ENCODE data around the gene S1PR4.
"Not testable (repeated sequence)": the region's sequence is repeated elsewhere in the genome, so short reads cannot be mapped to it uniquely, and the experiment has no call there.

Gene S1PR4

GRCh38 chr19:3220576-3220975 lies 42.0 kb downstream of the S1PR4 start:
- DNase-seq (ENCODE audit: low read depth), result no peak

GRCh38 chr19:3221576-3221975 lies 43.0 kb downstream of the S1PR4 start:
- DNase-seq (ENCODE audit: low read depth), result not testable (repeated sequence)

GRCh38 chr19:3222709-3223108 lies 44.1 kb downstream of the S1PR4 start:
- no peak for DNase-seq (ENCODE audit: low read depth)

- peak; percentile 43 for DNase-seq (ENCODE audit: low read depth)
Measured at GRCh38 chr19:3224346-3225168, 46.0 kb downstream of the S1PR4 start, which contains the start of gene CELF5. CELF5 (plus strand) TSS chr19:3224661; CDS start chr19:3224740, 79 bp downstream.

GRCh38 chr19:3225169-3225485 lies 46.6 kb downstream of the S1PR4 start:
- no peak for DNase-seq (ENCODE audit: low read depth)

GRCh38 chr19:3225677-3226093 lies 47.1 kb downstream of the S1PR4 start:
- DNase-seq (ENCODE audit: low read depth), result no peak

GRCh38 chr19:3227054-3227626 lies 48.6 kb downstream of the S1PR4 start:
- no peak for DNase-seq (ENCODE audit: low read depth)

GRCh38 chr19:3229346-3229743 lies 50.8 kb downstream of the S1PR4 start:
- no peak for DNase-seq (ENCODE audit: low read depth)

All from EH (cell line).